Prostate gland (tissue), 2 donors: ENCODE data around the gene IL7R. TPM values are rescaled to one million over a fixed set of nuclear protein-coding genes. Genes with fewer than 3 reads are reported as not detected.

ENCODE experiments used
- DNase-seq: peaks from one replicate; pipeline ENCODE4 v3.0.0-alpha.2; 2019; ENCODE audit warnings: low spot score
- H3K27ac ChIP-seq, 2 donors: fragments of 200-600 bp; sonication (generic); 2 replicates each; pipeline ENCODE4 v1.5.1; 2017 to 2019
- H3K27me3 ChIP-seq: fragments of 200-600 bp; sonication (generic); replicated peaks from 2 replicates; pipeline ENCODE4 v1.5.1; 2019; ENCODE audit not compliant: insufficient read depth
- H3K36me3 ChIP-seq, 2 donors: fragments of 200-600 bp; sonication (generic); 1 replicate in 1 of 2; 2 replicates in 1 of 2; pipeline versions ENCODE4 v1.5.1 to v1.8.1; 2017 to 2019
- H3K4me1 ChIP-seq: fragments of 200-600 bp; sonication (generic); replicated peaks from 2 replicates; pipeline ENCODE4 v1.5.1; 2019
- H3K4me3 ChIP-seq, 2 donors: fragments of 200-600 bp; sonication (generic); 2 replicates each; pipeline ENCODE4 v1.5.1; 2017 to 2019
- H3K9me3 ChIP-seq: fragments of 200-600 bp; sonication (generic); 2 replicates; pipeline ENCODE4 v1.5.1; 2017
- CTCF ChIP-seq, 4 experiments: fragments of 200-600 bp in 2 of 4; fragments of 450-650 bp in 2 of 4; sonication (generic) in 2 of 4; IDR thresholded peaks; 1 replicate in 3 of 4; 2 replicates in 1 of 4; pipeline ENCODE4 v1.5.1; 2016 to 2019; ENCODE audit warnings: antibody characterized with exemption in 4 of 4, mild to moderate bottlenecking in 2 of 4, moderate library complexity in 2 of 4
- POLR2A ChIP-seq: fragments of 450-650 bp; IDR thresholded peaks from one replicate; pipeline ENCODE4 v1.6.1; 2016; ENCODE audit warnings: antibody characterized with exemption, mild to moderate bottlenecking
- POLR2AphosphoS5 ChIP-seq: sonication (generic); formaldehyde crosslinking; IDR thresholded peaks from one replicate; pipeline ENCODE4 v1.6.1; 2017; ENCODE audit warnings: antibody characterized with exemption
- WGBS: methylation state at CpG from one replicate; pipeline ENCODE4 v1.1.5; 2018; 5-methylcytosine and 5-hydroxymethylcytosine counted together
- intact Hi-C: fragments of 100-400 bp; cut with DNase I; formaldehyde crosslinking; loops from one replicate; pipeline ENCODE4 v1.14.2; 2022
- total RNA-seq, 2 donors: library from RNA; depleted of rRNA; stranded (reverse); fragments of >200 nt; gene quantifications; one replicate each; pipeline ENCODE4 v1.1.0, GENCODE V29; 2016

Gene IL7R
- total RNA-seq, 2 donors from 2014 or later: 7.8 to 13.5 TPM

DNA sequence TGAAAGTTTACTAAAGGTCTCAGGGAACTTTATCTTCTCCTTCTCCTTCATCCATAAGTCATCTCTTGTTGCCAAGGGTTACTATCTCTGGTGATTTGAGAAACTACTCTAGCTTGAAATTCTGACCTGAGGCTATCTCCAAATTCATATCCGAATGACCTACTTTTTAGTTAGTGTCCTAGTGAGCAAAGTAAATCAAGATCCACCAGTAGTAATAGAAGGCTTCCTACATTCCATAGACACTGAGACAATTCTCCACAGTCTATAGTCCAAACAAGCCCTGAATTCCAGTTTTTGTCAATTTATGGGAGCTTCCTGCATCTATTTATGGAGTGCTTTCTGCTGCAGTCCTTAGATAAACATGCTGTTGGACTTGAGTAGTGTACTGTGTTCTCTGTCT is 5.0 kb downstream of the IL7R start:
- DNase-seq: no peak
- Histone ChIP-seq H3K9me3 (no peaks in the 10 kb centered on the region), H3K4me1 (no peaks in the 10 kb centered on the region), H3K36me3 (no peaks in the 10 kb centered on the region), H3K27ac (no peak overlapping the region), H3K27me3 (no peaks in the 10 kb centered on the region), H3K4me3 (no peak overlapping the region)
- WGBS: 93% methylated on average over 1 of the region's 1 CpG
- TF ChIP-seq CTCF (IDR thresholded peaks at IDR 0.05) (no peak), POLR2AphosphoS5 (no peak), POLR2A (no peak)
- intact Hi-C loops: no loop called here

- Histone ChIP-seq H3K4me1 (no peaks in the 10 kb centered on the region), H3K27me3 (no peaks in the 10 kb centered on the region), H3K36me3 (peaks cover 0 to 2% of the 10 kb centered on the region in 2 donors), H3K27ac (no peak overlapping the region), H3K4me3 (no peak overlapping the region), H3K9me3 (no peaks in the 10 kb centered on the region)
- whole genome bisulfite sequencing: 76% methylated on average over 2 of the region's 2 CpGs
- TF ChIP-seq POLR2AphosphoS5 (no peak), POLR2A (no peak), CTCF (IDR thresholded peaks at IDR 0.05) (no peak)
- intact Hi-C loops: no loop called here
- DNase-seq: no peak
Measured at GRCh38 chr5:35862126-35862525, 5.4 kb downstream of the IL7R start.

DNA sequence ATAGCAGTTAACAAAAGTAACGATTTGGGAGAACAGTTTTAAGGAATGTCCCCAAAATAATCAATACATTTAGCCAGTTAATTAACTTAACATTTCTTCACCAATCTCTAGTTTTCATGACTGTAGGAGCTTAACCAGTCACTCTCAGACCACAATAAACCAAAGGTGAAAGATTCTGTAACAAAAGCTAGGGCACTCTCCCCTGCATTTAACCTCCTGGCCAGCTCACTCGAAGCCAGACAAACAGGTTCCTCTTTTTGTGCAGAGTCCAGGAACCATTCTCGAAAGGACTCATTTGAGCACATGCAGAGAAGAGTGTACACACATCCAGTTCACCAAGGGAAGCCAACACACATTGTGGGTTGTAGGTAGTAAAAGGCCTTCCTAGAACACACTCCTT is 6.5 kb downstream of the IL7R start:
- WGBS: 54% methylated on average over 3 of the region's 3 CpGs
- Histone ChIP-seq H3K36me3 (peaks cover 0 to 2% of the 10 kb centered on the region in 2 donors), H3K9me3 (no peaks in the 10 kb centered on the region), H3K4me1 (no peaks in the 10 kb centered on the region), H3K27me3 (no peaks in the 10 kb centered on the region), H3K27ac (no peak overlapping the region), H3K4me3 (no peak overlapping the region)
- intact Hi-C loops: no loop called here
- DNase-seq: peak; percentile 11
- TF ChIP-seq POLR2AphosphoS5: peak; percentile 44
- TF ChIP-seq CTCF (IDR thresholded peaks at IDR 0.05): no peak

- H3K36me3 ChIP-seq: peaks cover 0 to 2% of the 10 kb centered on the region in 2 donors
- H3K27ac ChIP-seq: no peak overlapping the region
- no peaks in the 10 kb centered on the region for H3K27me3 ChIP-seq
- no peak for DNase-seq
- no peaks in the 10 kb centered on the region for H3K9me3 ChIP-seq
- intact Hi-C loops: no loop called here
- H3K4me3 ChIP-seq: no peak overlapping the region
- H3K4me1 ChIP-seq: no peaks in the 10 kb centered on the region
- 88% methylated on average over 4 of the region's 4 CpGs for WGBS
- TF ChIP-seq CTCF (IDR thresholded peaks at IDR 0.05): no peak
- no peak for TF ChIP-seq POLR2A
Measured at GRCh38 chr5:35867998-35868397, 11.3 kb downstream of the IL7R start.

GRCh38 chr5:35869685-35870277 is 13.1 kb downstream of the IL7R start:
- no peak for DNase-seq
- Histone ChIP-seq H3K27ac (no peak overlapping the region), H3K27me3 (no peaks in the 10 kb centered on the region), H3K9me3 (no peaks in the 10 kb centered on the region), H3K4me1 (no peaks in the 10 kb centered on the region), H3K36me3 (peaks cover 0 to 2% of the 10 kb centered on the region in 2 donors), H3K4me3 (no peak overlapping the region)
- intact Hi-C loops: no loop called here
- TF ChIP-seq POLR2AphosphoS5 (no peak), CTCF (IDR thresholded peaks at IDR 0.05) (no peak), POLR2A (no peak)
- WGBS: 69% methylated on average over 5 of the region's 5 CpGs
